GM19099 (cell line): ENCODE data around the gene KDM4D.

ENCODE experiments used
- POLR2A ChIP-seq: IDR thresholded peaks from 3 replicates; pipeline ENCODE4 v1.6.1; 2011; ENCODE audit warnings: low read depth; ENCODE audit not compliant: insufficient read length; ENCODE audit errors: extremely low read depth

Gene KDM4D

DNA sequence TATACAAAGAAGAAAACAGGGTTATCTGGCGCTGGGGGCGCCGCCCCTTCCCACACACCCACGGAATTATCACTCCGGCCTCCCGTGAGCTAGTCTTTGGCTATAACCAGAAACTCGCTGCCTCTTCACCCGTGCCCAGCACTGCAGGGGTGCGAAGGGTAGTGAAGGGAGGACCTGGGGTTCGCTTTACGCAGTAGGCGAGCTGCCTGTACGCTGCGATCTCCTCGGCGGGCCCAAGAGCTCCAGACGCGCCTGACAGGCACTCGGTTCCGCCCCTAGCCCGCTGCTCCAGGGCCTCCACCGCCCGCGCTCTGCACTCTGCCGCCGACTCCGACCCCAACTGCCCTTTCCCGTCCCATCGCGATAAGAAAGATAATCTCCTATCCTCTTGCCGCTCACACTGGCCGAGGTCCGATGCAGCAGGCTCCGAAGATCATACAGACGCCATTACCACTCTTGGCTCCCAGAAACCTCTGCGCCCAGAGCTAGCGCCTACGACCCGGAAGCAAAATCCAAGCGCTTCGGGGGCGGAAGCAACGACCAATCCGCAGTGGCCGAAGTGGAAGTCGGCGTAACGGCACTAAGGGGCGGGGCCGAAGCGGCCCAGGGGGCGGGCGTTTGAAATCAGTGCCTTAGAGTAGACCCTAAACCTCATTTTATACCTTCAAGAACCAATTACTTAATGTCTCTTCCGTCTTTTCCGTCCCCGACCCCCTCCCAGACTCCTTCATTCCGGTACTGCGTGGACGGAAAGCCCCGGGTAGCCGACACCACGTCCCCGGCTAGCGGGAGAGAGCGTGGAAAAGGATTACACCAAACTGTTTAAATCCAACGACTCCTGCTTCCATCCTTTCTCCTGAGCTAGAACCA, at the start of gene KDM4D, which contains the start of gene CWC15:
TSS of gene KDM4D (plus strand) at position 611 of the 870 bp plus-strand sequence. CDS start 23,664 bp downstream, outside the sequence.
TSS of gene CWC15 (minus strand) at position 458 of the 870 bp plus-strand sequence. CDS start 1,371 bp downstream, outside the sequence.
- peak; percentile 92 for TF ChIP-seq POLR2A

DNA sequence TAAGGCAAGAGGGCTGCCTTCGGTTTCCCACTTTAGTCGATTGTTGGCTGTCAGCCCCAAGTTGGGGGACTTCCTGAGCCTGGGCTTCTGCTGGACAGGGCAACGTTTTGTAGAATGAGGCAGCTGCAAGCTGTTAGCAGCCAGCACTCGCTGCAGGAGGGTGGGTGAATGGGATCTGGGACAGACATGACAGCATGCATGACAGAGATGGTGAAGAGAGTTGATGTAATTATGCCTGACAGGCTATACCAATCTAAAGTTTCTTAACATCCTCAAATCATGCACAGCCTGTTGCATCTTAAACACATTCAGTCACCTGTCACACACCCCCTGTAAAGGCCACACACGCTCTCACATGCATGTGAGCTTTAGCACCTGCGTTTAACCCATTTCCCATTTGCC, 49.3 kb upstream of the KDM4D start:
- no peak for TF ChIP-seq POLR2A

DNA sequence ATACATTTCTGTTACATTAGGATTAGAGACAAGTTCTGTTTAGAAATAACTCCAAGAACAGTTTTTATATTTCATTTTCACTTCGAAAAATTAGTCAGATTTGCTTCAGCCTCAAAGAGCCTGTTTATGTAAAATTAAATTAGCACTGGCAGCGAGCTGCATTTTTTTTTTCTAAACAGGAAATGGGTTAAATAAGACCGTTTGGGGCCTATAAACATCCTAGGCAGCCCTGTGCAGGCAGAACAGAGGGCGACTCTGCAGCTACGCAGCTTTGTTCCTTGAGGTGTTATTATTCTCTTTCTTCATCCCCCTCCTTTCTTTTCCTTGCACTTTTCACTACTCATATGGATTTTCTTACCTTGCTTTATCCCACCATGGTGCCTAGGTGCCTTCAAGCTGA, 48.9 kb upstream of the KDM4D start:
- no peak for TF ChIP-seq POLR2A

DNA sequence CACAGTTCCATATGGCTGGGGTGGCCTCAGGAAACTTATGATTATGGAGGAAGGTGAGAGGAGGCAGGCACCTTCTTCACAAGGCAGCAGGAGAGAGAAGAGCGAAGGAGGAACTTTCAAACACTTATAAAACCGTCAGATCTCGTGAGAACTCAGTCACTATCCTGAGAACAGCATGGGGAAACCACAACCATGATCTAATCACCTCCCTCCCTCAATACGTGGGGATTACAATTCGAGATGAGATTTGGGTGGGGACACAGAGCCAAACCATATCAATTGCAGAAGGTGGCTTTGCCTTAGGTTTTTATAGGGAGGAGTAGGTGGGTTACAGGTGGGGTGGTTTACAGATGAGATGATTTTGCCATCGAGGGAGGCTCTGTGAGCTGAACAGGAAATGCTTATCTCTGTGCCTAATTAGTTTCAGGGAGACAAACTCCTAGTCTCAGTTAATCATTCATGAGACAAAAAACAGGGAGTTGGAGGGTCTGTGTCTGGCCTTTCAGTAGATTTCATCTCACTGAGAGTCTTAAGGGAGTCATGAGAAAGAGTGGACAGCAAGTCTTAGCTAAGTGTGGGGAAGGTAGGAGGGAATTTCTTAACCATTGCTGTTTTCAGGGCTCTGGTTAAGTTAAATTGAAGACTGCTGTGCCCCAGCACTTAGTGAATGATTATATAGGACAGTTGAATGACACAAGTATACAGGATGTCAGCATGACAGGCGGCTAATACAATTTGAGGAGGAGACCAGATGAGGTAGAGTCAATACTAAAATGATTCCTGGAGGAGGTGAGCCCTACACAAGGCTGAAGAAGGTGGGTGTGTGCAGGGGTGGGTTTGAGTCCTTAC, 47.9 kb upstream of the KDM4D start:
- no peak for TF ChIP-seq POLR2A

DNA sequence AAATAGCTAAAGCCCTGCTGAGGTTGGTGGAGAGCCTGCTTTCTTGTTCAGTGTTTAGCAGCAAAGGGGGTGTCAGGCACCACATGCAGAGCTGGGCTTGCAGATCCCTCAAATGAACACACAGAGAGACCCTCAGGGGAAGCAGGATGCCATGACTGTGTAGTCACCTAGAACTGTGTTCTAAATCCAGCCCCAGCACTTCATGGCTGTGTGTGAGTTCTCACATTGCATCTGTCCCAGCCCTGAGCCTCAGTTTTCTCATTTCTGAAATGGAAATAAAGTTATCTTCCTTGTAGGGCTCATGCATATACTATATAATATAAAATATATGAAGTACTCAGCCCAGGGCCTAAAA, 47.3 kb upstream of the KDM4D start:
- no peak for TF ChIP-seq POLR2A

DNA sequence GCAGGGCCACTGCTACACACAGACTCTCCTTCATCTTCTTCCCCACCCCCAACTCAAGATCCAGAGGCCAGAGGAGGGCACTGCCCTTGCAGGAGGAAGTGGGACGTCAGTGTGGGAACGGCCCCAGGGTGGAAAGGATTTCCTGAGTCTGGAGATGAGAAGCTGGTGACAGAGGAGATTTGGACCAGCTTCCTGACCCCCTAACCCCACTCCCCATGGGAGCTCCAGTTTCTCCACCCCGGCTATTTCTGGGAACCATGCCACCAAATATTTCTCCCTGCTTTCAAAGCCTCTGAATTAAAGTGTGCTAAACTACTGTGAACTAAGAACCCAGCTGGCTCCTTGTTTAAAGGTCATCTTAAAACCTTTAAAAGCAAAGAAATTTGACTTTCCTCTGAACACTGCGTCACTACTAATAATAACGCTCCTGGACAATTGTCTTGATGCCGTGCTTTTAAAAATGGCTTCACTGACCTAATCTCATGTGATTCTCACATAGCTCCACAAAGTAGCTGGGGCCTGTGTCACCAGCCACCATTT, 46.7 kb upstream of the KDM4D start:
- no peak for TF ChIP-seq POLR2A

DNA sequence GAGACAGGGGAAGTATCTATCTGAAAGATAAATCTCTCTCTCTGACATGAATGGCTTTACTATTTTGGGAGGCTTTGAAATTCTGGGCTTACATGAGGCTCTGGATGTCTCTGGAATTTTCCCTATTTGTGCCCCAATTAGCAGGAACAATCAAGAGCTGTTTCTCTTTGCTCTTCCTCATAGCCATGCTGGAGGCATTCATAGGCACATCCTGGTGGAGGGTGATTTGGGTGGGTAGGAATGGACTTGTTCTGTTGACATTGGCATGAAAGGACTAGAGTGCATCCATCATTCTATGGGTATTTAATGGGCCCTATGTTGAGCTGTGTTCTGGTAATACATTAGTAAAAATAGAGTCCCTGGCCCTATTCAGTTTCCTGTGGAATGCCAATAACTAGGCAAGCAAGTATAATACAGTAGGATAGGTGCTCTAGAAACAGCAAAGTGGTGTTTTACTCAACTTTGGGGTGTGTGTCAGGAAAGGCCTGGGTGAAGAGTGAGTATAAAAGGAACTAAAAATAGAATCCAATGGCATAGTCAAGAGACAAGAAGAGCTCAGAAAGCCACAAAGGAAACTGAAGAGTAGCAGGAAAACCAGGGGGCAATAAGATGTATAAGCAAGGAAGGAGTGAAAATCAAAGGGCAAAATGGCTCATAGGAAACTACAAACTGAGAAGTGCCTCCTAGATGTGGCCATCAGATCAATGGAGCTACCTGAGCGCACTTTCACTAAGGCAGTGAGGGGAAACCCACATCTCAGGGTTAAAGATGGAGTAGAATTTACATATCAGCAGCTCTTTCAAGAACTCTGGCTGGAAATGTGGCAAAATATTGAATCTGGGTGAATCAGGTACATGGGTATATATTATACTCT, 45.2 kb upstream of the KDM4D start:
- TF ChIP-seq POLR2A: no peak

DNA sequence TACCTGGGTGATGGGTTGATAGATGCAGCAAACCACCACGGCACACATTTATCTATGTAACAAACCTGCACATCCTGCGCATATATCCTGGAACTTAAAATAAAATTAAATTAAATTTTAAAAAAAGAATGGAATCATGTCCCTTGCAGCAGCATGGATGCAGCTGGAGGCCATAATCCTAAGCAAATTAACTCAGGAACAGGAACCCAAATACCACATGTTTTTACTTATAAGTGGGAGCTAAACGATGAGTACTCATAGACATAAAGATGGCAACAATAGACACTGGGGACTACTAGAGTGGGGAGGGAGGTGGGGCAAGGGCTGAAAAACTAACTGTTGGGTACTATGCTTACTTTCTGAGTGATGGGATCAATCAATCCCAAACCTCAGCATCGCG, 41.0 kb upstream of the KDM4D start:
- no peak for TF ChIP-seq POLR2A

DNA sequence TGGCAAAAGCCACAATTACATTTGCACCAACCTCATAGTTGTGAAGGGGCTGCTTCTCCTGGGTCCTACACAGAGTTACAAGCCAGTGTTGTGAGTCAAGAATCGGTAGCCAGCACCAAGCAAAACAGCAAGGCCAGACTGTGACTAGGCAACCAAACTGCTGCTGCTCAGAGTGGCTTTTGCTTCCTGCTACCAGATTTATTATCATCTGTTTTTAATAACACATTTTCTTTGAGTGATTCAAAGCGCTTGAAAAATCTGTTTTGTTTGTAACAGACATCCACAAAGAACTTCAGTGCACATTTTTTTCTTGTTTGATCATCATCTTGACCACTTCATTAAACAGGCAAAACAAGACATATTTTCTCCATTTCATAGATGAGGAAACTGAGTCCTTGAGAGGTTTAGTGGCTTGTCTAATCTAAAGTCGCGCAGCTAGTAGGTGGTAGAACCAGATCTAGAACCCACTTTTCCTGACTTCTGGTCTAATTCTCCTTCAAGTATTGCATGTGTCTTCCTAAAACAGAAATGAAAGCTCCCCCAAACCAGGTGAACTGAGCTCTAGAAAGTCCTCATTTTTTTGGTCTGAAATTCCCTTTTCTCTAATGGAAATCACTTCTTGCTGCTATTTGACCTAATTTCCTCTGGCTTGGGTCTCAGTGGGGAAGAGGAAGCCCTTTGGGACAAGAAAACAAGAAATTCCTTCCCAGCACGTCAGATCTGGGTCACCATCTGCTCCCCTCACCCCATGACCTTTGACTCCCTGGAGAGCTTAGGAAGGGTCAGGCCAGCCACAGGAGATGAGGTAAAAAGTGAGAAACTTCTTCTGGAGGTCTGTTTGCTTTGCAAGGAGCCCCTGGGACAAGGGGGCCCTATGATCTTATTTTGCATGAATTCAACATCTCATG, 40.0 kb upstream of the KDM4D start:
- no peak for TF ChIP-seq POLR2A

DNA sequence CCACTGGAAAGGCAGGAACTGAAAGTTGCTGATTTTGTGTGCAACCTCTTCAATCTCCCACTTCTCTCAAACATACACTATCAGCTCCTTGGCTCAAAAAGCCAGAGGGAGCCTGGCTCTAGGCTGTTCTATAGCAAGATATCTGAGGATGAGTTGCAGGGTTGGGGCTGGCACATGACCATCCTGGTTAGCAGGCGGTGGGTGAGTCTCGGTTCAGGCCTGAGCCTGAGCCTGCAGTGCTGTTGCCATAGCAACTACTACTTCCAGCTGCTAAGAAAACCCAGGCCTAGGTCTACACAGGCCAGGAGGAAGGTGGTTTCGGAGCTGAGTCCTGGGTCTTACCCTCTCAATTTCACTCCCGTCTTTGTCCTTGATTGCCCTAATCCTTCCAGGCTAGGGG, 39.1 kb upstream of the KDM4D start:
- no peak for TF ChIP-seq POLR2A

DNA sequence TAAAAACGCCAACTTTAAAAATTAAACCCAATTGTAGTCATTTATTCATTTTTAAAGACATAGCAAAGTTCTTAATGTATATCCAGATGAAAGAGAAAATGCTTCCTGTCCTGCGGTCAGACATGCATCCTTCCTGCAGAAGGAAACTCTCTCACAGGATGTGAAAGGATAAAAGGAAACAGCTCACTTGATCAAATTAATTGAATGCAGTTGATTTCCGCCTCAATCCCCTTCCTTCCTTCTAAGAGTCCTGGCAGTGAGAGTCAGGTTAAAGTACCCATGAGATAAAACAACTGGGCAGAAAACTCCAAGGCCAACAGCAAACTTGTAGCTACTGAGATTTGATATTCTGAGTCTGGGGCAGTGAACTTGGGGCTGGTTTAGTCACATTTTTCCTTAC, 38.7 kb upstream of the KDM4D start:
- TF ChIP-seq POLR2A: no peak

DNA sequence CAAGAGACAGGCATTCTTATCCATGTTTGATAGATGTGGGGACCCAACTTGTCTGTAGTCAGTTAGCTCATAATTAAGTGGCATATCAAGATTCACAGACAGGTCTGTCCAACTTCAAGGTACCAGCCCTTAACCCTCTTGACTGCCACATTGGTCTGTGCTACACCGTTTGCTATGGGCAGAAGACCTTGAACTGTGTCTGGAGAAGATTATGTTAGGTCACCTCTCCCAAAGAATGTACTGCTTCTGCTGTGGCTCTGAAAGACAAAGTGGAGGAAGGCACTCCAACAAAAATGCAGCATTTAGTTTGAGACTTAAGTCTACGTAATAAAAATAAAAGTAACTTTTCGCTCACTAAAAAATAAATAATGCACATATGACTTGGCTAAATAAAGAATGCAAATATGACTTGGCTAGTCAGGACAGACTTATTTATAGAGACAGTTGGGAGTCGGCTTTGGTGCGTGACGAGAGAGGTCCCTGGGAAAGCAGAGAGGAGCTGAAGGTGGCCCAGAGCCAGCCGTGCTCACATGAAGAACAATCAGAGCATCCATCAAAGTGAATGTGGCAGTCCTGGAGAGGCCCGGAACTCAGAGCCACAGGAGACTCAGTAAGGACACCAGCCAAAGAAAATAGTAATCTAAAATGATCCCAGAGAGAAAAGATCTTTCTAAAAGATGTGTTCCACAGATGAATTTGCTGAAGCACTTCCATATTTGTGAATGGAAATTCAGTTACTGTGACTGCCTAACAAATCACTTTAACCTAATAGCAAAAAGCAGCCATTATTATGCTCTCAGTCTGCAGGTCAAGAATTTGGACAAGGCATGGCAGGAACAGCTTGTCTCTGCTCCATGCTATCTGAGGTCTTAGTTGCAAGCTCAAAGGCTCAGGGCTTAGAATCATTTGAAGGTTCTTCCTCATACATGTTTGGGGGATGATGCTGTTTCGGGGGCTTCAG, 35.1 kb upstream of the KDM4D start:
- TF ChIP-seq POLR2A: no peak

DNA sequence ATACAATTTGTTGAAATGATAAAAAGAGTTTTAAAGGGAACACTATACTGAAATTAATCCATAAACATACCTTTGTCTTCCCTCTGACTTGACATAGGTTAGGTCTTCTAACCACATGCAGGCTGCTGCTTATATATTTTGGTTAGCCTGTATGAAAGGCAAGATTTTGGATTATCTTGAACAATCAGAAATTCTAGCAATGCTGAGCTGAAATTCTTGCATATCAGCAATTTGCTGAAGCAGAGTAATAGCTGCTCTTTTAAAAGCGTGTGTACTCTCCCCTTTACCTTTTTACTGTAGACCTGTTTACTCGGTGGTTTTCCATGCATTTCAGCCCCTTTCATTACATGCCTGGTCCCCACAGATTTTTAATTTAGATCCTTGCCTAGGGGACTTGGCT, 34.2 kb upstream of the KDM4D start:
- no peak for TF ChIP-seq POLR2A

DNA sequence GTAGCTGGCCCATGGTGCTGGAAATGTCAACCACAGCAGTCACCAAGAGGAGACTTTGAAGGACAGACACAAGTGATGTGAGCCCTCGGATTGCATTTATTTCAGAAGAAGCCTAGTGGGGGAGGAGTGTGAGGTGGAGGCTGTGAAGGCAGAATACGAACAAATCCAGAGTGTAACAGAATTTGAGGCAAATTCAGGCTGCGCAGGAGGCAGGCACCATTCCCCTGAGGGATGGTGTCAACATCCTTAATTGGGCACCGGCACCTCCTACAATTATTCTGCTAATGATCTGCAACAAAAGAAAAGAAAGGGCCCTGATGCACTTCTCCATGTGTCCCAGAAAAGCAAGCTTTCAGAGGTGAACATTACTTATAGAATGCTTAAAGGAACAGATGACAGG, 32.4 kb upstream of the KDM4D start:
- no peak for TF ChIP-seq POLR2A
